Retinal pigment epithelial cell (primary cell): ENCODE measurements around the gene PKD1L1.

ENCODE experiments used
- DNase-seq: peaks from one replicate; pipeline ENCODE4 v3.0.0-alpha.2; 2010; ENCODE audit warnings: low read depth
- H3K4me3 ChIP-seq: 2 replicates; pipeline ENCODE4 v1.5.1; 2011; ENCODE audit warnings: mild to moderate bottlenecking, low read length, control low read depth, moderate library complexity
- TF ChIP-seq, protein P1 (sequence below): conservative IDR thresholded peaks from 2 replicates; pipeline ENCODE4 v1.5.1; 2011; ENCODE audit warnings: low read depth, low read length, control low read depth, inconsistent platforms

PKD1L1 gene

DNA sequence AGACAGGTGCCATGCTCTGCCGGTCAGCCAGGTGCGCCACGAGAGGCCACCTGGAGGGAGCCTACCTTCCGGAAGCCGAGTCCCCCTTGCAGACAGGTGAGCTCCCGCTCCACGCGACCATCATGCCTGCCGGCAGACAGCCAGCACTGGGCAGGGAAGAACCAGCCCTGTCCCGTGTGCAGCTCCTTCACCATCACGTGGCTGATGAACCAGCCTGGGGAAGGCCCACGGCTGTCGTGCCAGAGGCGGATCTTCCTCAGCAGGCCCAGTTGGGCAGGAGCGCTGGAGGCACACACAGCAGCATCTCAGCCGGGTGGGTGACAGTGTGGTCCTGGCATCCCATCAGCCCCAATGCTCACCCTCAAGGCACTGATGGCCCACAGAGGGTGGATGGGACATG lies 108.9 kb downstream of the PKD1L1 start:
- H3K4me3 ChIP-seq = no peak overlapping the region
- no peak for DNase-seq
- TF ChIP-seq, protein P1, sequence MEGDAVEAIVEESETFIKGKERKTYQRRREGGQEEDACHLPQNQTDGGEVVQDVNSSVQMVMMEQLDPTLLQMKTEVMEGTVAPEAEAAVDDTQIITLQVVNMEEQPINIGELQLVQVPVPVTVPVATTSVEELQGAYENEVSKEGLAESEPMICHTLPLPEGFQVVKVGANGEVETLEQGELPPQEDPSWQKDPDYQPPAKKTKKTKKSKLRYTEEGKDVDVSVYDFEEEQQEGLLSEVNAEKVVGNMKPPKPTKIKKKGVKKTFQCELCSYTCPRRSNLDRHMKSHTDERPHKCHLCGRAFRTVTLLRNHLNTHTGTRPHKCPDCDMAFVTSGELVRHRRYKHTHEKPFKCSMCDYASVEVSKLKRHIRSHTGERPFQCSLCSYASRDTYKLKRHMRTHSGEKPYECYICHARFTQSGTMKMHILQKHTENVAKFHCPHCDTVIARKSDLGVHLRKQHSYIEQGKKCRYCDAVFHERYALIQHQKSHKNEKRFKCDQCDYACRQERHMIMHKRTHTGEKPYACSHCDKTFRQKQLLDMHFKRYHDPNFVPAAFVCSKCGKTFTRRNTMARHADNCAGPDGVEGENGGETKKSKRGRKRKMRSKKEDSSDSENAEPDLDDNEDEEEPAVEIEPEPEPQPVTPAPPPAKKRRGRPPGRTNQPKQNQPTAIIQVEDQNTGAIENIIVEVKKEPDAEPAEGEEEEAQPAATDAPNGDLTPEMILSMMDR = no peak

DNA sequence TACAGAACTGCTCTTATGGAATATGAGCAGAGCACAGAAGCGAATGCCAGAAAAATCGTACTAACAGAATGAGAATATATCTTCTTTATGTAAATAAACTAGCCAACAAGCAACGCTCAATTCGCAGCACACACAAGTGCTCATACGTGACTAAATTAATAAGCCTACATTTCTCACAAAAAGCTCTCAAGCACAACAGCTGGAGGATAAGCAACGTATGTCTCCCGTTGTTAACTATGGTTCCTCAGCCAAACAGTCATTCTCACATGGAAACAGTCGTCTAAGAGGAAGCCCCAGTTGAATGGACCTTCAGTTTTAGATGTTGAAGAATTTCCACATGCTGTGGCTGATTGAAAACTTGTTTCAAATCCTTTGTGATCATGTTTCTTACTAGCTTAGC lies 110.4 kb downstream of the PKD1L1 start:
- no peak for DNase-seq
- TF ChIP-seq, protein P1 = no peak
- no peak overlapping the region for H3K4me3 ChIP-seq

DNA sequence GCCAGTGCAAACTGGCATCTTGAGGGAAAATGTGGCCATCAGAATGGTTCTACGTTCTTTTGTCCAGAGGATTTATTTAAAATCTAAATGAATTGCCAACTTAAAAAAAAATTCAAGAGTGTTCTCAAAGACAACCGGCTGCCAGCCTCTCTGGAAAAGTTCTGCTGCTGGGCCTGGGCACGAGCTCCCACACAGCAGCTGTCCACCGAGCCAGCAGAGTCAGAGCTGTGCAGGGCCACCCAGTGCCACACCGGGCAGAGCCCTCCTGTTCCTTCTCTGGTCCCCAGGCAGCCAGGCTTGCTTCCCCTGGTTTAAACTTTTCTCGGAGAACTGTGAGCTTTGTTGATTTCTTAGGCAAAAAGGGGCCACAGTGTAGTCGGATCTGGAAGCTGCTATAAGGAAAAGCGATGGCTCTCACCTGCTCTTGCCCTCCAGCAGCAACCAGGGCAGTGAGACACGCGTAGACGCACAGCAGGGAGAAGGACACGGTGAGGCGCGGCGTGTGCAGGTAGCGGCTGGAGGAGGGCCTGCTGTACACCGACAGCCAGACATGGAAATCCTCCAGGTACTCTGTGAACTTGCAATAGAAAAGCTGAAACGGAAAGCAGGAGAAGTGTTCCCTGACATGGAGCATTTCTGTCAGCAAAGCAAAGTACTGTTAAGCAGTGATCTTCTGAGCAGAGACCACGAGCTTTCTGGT lies 111.6 kb downstream of the PKD1L1 start:
- TF ChIP-seq, protein P1 = no peak
- no peak overlapping the region for H3K4me3 ChIP-seq
- DNase-seq = no peak

DNA sequence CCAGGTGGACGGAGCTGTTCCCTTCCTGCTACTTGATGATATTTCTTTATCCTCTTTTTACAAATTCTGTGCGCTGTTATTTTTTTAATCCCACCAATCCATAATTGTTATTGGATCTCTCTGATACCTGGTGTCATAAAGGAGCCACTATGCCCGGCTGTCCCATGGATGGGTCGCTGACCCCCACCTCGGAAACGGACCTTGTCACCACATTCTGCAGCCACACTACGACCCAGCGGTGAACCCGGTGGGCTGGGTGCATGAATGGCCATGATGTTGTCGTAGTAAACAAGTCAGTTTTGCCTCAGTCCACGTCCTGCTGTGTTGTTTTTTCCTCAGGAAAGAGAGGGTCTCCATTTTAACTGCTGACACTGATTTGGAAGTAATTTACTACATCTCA lies 112.2 kb downstream of the PKD1L1 start:
- no peak for DNase-seq
- no peak overlapping the region for H3K4me3 ChIP-seq
- TF ChIP-seq, protein P1 = no peak

DNA sequence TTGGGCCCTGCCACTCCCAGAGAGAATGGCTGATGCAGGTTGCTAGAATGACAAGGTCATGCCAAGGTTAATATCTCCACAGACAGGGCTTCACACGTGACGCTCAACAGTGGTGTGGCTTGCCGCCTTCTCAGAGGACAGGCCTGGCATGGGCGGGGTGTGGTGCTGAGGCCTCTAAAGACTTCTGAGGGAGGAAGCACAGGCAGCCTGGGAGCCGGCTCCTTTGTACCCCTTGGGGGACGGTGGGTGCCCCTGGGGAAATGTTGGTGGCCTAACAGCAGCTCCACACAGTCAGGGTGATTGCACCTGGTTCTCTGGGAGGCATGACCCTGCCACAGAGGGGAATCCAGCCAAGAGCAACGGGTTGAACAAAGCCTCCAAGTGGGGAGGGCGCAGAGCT lies 115.1 kb downstream of the PKD1L1 start:
- H3K4me3 ChIP-seq = no peak overlapping the region
- TF ChIP-seq, protein P1 = no peak
- no peak for DNase-seq

DNA sequence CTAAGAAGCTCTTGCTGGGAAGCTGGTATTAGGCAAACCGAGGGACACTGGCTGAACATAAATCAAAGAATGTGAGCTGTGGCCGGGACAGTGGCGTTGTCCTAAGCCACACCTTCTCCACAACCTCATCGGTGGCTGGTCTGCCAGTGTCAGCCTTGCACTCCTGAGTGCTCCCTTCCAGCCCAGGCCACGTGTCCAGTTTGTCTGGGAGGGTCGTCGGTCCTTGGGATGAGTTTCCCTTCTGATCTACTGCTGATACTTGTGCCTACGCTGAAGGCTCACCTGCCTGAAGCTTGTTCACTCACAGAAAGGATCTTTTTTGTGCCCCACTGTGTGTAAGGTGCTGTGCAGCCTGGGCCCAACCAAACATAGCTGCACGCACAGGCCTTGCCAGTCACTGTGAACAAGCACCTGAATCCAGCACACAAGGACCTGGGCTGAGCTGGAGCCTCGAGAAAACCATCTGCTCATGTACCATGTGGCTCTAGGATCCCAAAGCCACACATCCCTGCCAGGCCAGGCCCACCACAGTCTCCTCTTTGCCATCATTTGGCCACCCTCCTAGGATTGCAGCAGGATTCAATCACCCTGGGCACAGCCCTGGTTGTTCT lies 116.1 kb downstream of the PKD1L1 start:
- TF ChIP-seq, protein P1 = no peak
- no peak overlapping the region for H3K4me3 ChIP-seq
- DNase-seq = no peak

DNA sequence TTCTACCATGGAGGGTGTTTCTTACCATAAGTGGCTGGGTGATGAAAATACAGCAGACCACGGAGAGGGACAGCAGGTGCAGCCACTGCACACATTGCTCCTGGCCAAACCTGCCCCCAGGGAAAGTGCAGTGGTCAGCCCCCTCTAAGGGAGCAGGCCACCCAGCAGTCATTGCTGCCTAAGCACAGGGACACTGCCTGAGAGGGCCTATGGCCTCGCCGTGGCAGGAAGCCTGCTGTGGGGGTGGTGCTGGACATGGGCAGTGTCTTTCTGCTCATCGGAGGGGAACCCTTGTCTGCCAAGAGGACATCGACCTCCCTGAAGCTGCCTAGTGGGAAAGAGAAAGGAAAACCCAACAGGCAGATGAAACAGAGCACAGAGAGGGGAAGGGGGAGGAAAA lies 118.3 kb downstream of the PKD1L1 start:
- no peak overlapping the region for H3K4me3 ChIP-seq
- TF ChIP-seq, protein P1 = no peak
- DNase-seq = no peak
